ENCODE data around the gene RXFP2.

GRCh38 chr13:31835932-31836331 lies 96.6 kb downstream of the RXFP2 start:
- no peak for TF ChIP-seq CTCF (IDR thresholded peaks at IDR 0.05; ENCODE audit: low read depth, low read length)
- TF ChIP-seq EZH2phosphoT487 (IDR thresholded peaks at IDR 0.05; ENCODE audit: low read depth), result no peak

All from OCI-LY3 (cell line).